Liver (tissue), 3 donors: Measurements from ENCODE around the gene AKT2.

ENCODE experiments used
- EGR1 ChIP-seq, 2 donors: IDR thresholded peaks; 2 replicates each; pipeline ENCODE4 v1.6.1; 2016 to 2018; ENCODE audit warnings: antibody characterized with exemption in 2 of 2, low read depth in 2 of 2
- GABPA ChIP-seq, 2 donors: IDR thresholded peaks in 1 of 2; conservative IDR thresholded peaks in 1 of 2; 2 replicates each; pipeline ENCODE4 v1.6.1; 2016; ENCODE audit warnings: antibody characterized with exemption in 2 of 2, mild to moderate bottlenecking in 1 of 2, moderate library complexity in 1 of 2
- RXRA ChIP-seq, 2 donors: IDR thresholded peaks; 2 replicates each; pipeline ENCODE4 v1.6.1; 2017 to 2018; ENCODE audit warnings: antibody characterized with exemption in 2 of 2, mild to moderate bottlenecking in 1 of 2
- TAF1 ChIP-seq: conservative IDR thresholded peaks from 2 replicates; pipeline ENCODE4 v1.6.1; 2016; ENCODE audit warnings: antibody characterized with exemption, mild to moderate bottlenecking
- YY1 ChIP-seq: IDR thresholded peaks from 2 replicates; pipeline ENCODE4 v1.6.1; 2016; ENCODE audit warnings: antibody characterized with exemption, mild to moderate bottlenecking
- TF ChIP-seq, protein P1 (sequence below): IDR thresholded peaks from 2 replicates; pipeline ENCODE4 v1.6.1; 2016; ENCODE audit warnings: antibody characterized with exemption, mild to moderate bottlenecking
- TF ChIP-seq, protein P2 (sequence below): fragments of 150-350 bp; IDR thresholded peaks from 2 replicates; pipeline ENCODE4 v1.5.1; 2017; ENCODE audit warnings: improper control_type of control experiment, low read depth, low read length; ENCODE audit not compliant: missing input control
- TF ChIP-seq, protein P3 (sequence below): IDR thresholded peaks from 2 replicates; pipeline ENCODE4 v1.6.1; 2016; ENCODE audit warnings: antibody characterized with exemption
- donor health status: healthy.
- donor health status: healthy.

DNA sequence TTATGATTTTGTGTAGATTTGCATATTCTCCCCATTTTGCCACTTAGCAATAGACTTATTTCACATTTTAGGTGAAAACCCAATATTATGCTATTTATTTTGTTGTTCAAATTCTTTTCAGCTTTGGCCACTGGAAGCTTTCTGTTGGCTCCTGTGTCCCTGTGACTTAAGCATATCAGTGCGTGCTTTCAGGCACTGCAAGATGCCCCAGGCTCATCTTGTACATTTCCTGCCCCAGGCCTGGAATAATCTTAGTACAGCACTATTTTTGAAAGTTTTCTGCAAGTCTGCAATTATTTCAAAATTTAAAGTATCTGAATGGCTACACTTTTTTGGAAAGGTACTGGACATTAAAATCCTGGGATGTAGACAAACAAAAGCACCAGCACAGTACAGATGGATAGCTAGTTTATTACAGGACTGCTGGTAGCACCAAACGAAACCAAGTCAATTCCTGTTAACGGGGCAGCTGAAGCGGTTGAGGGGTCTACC, 55.2 kb downstream of the AKT2 start:
- TF ChIP-seq RXRA (IDR thresholded peaks at IDR 0.05), result no peak
- TF ChIP-seq YY1, result no peak
- TF ChIP-seq, protein P1, sequence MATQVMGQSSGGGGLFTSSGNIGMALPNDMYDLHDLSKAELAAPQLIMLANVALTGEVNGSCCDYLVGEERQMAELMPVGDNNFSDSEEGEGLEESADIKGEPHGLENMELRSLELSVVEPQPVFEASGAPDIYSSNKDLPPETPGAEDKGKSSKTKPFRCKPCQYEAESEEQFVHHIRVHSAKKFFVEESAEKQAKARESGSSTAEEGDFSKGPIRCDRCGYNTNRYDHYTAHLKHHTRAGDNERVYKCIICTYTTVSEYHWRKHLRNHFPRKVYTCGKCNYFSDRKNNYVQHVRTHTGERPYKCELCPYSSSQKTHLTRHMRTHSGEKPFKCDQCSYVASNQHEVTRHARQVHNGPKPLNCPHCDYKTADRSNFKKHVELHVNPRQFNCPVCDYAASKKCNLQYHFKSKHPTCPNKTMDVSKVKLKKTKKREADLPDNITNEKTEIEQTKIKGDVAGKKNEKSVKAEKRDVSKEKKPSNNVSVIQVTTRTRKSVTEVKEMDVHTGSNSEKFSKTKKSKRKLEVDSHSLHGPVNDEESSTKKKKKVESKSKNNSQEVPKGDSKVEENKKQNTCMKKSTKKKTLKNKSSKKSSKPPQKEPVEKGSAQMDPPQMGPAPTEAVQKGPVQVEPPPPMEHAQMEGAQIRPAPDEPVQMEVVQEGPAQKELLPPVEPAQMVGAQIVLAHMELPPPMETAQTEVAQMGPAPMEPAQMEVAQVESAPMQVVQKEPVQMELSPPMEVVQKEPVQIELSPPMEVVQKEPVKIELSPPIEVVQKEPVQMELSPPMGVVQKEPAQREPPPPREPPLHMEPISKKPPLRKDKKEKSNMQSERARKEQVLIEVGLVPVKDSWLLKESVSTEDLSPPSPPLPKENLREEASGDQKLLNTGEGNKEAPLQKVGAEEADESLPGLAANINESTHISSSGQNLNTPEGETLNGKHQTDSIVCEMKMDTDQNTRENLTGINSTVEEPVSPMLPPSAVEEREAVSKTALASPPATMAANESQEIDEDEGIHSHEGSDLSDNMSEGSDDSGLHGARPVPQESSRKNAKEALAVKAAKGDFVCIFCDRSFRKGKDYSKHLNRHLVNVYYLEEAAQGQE, result no peak
- TF ChIP-seq, protein P2, sequence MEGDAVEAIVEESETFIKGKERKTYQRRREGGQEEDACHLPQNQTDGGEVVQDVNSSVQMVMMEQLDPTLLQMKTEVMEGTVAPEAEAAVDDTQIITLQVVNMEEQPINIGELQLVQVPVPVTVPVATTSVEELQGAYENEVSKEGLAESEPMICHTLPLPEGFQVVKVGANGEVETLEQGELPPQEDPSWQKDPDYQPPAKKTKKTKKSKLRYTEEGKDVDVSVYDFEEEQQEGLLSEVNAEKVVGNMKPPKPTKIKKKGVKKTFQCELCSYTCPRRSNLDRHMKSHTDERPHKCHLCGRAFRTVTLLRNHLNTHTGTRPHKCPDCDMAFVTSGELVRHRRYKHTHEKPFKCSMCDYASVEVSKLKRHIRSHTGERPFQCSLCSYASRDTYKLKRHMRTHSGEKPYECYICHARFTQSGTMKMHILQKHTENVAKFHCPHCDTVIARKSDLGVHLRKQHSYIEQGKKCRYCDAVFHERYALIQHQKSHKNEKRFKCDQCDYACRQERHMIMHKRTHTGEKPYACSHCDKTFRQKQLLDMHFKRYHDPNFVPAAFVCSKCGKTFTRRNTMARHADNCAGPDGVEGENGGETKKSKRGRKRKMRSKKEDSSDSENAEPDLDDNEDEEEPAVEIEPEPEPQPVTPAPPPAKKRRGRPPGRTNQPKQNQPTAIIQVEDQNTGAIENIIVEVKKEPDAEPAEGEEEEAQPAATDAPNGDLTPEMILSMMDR, result no peak
- TF ChIP-seq GABPA (IDR thresholded peaks at IDR 0.05 in 1 of 2, conservative IDR thresholded peaks at IDR 0.05 in 1 of 2), result no peak
- TF ChIP-seq, protein P3, sequence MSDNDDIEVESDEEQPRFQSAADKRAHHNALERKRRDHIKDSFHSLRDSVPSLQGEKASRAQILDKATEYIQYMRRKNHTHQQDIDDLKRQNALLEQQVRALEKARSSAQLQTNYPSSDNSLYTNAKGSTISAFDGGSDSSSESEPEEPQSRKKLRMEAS, result no peak
- TF ChIP-seq TAF1, result no peak
- no peak for TF ChIP-seq EGR1 (IDR thresholded peaks at IDR 0.05; ENCODE audit: low read depth in 2 of 2)
